Measurements from ENCODE around the gene SMARCC1. TPM values are rescaled to one million over a fixed set of nuclear protein-coding genes. Genes with fewer than 3 reads are reported as not detected.

The SMARCC1 gene
- total and polyA plus RNA-seq, 3 donors from 2014 or later = 48.1 to 80.1 (median 64.4) TPM

GRCh38 chr3:47817609-47818008, 35.9 kb upstream of the SMARCC1 start:
- H3K27ac ChIP-seq = no peak overlapping the region
- no peak overlapping the region for H3K4me3 ChIP-seq
- no peaks in the 10 kb centered on the region for H3K9me3 ChIP-seq
- TF ChIP-seq POLR2A (IDR thresholded peaks at IDR 0.05) (no peak), CTCF (IDR thresholded peaks at IDR 0.05) (no peak)
- no peaks in the 10 kb centered on the region for H3K36me3 ChIP-seq (ENCODE audit: low read depth, missing control alignments)
- intact Hi-C loops (cut with DNase I; ENCODE audit: low total_unique reads) = no loop called here
- no peaks in the 10 kb centered on the region for H3K4me1 ChIP-seq
- 92% methylated on average over 5 to 7 of the region's 7 CpGs for WGBS, 2 donors
- no peak for DNase-seq
- H3K27me3 ChIP-seq = no peaks in the 10 kb centered on the region

GRCh38 chr3:47813551-47814177, 32.0 kb upstream of the SMARCC1 start:
- intact Hi-C loops (cut with DNase I; ENCODE audit: low total_unique reads) = no loop called here
- H3K27me3 ChIP-seq = no peaks in the 10 kb centered on the region
- 66 to 71% methylated on average over 8 of the region's 8 CpGs for WGBS, 2 donors

DNA sequence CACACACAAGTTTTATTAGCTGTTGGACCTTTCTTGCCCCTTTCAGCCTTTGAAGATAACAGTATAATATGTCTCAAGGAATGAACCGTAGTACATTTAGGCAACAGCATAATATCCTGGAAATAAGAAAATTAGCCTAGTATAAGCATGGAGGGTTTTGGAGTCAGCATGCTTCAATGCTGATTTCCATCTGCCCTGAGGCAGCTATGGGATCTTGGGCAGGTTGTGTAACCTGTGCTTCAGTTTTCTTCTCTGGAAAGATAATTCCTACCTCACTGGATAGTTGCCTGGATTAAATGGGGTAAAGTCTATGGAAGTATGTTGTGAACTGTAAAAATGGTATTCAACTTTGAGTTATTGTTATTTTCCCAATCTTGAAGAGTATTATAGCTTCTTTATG, 22.9 kb upstream of the SMARCC1 start:
- intact Hi-C loops (cut with DNase I; ENCODE audit: low total_unique reads) = no loop called here
- 55 to 82% methylated on average over 1 of the region's 1 CpG for WGBS, 2 donors
- no peak for TF ChIP-seq POLR2A (IDR thresholded peaks at IDR 0.05)
- TF ChIP-seq CTCF (IDR thresholded peaks at IDR 0.05) = no peak
- H3K9me3 ChIP-seq = no peaks in the 10 kb centered on the region
- H3K27me3 ChIP-seq = no peaks in the 10 kb centered on the region
- no peak overlapping the region for H3K4me3 ChIP-seq
- no peaks in the 10 kb centered on the region for H3K36me3 ChIP-seq (ENCODE audit: low read depth, missing control alignments)
- peaks cover 14% of the 10 kb centered on the region for H3K4me1 ChIP-seq
- DNase-seq = no peak
- H3K27ac ChIP-seq = no peak overlapping the region

More at GRCh38 chr3:47813551-47814177, 32.0 kb upstream of the SMARCC1 start:
- no peak for TF ChIP-seq CTCF (IDR thresholded peaks at IDR 0.05)
- no peak for TF ChIP-seq POLR2A (IDR thresholded peaks at IDR 0.05)
- Histone ChIP-seq H3K9me3 (no peaks in the 10 kb centered on the region), H3K27ac (no peak overlapping the region), H3K36me3 (ENCODE audit: low read depth, missing control alignments) (no peaks in the 10 kb centered on the region), H3K4me3 (no peak overlapping the region), H3K4me1 (no peaks in the 10 kb centered on the region)
- DNase-seq = no peak

DNA sequence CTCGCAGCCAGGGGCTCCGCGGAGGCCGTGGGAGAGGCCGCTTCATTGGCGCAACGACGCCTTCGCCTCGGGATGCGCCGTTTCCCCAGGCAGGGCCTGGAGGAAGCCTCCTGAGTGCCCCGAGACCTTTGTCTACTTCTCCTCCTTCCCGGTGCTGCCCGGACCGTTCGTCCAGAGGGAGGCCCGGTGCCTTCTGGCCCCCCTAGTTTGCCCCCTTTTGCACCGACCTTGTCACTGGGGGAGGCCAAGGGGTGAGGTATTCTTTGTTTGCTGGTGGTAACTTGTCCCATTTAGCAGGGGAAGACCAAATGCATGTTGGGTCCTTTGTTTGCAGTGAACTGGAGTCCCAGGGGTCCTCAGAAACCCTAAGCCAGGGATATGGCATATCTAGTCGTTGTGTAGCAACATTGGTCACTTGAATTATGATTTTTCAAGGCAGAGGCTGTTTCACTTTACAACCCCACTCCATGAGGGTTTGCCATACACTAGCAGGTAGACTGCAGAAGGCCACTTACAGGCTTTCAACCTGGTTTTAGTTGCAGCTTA, 21.9 kb upstream of the SMARCC1 start:
- Histone ChIP-seq H3K27me3 (no peaks in the 10 kb centered on the region), H3K9me3 (no peaks in the 10 kb centered on the region), H3K4me1 (peaks cover 14% of the 10 kb centered on the region), H3K36me3 (ENCODE audit: low read depth, missing control alignments) (no peaks in the 10 kb centered on the region), H3K27ac (peak overlapping the region; percentile 91 to 97), H3K4me3 (peak overlapping the region; percentile 93 to 97)
- intact Hi-C loops (cut with DNase I; ENCODE audit: low total_unique reads) = no loop called here
- DNase-seq = no peak
- WGBS, 2 donors = 0% methylated on average over 6 to 11 of the region's 20 CpGs
- TF ChIP-seq POLR2A (IDR thresholded peaks at IDR 0.05) (no peak), CTCF (IDR thresholded peaks at IDR 0.05) (no peak)

Measured in testis (tissue), 3 donors.